ENCODE data around the gene RAB3GAP2. TPM values are rescaled to one million over a fixed set of nuclear protein-coding genes. Genes with fewer than 3 reads are reported as not detected.

The RAB3GAP2 gene
- total RNA-seq, 3 donors from 2014 or later = 27.9 to 35.0 (median 31.1) TPM

DNA sequence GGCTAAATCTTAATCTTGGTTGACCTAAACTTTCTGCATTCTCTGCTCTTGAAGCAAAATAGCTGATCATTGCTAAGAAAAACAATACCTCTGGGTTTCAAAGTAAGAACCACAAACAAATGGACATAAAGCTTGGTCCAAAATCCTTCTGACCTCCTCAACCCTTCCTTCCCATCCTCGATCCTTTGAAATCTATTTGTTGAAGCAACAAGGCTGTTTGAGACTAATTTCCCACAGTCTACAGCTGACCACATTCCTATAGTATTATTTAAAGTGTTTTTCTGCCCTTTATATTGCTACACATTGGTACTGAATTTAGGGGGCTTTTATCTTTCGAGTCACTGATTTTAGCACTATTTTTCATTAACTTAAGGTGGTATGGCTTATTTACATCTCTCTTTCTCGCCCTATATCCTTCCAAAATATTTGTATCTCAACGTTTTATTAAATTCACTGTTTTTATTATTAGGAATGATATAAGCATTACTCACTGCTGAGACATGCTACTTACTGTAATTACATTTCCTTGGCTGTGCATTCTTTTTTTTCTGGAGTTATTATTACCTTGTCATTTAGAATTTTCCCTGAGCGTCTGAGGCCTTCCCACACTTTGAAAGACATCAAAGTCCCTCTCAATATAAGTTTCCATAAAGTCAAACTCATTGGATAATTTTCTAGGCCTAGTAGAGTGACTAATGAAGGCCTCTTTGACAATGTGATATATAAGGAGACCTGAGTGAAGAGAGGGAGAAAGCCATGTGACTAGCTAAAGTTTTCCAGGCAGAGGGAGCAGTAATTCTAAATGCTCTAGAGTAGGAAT, 73.9 kb downstream of the RAB3GAP2 start:
- no peaks in the 10 kb centered on the region for H3K4me1 ChIP-seq (ENCODE audit: low read depth)
- no peak for DNase-seq
- no peaks in the 10 kb centered on the region for H3K9me3 ChIP-seq
- ATAC-seq = no peak
- H3K36me3 ChIP-seq (ENCODE audit: low read depth) = no peaks in the 10 kb centered on the region
- H3K4me3 ChIP-seq = no peak overlapping the region
- intact Hi-C loops (cut with DNase I, micrococcal nuclease) = no loop called here
- TF ChIP-seq, protein P1, sequence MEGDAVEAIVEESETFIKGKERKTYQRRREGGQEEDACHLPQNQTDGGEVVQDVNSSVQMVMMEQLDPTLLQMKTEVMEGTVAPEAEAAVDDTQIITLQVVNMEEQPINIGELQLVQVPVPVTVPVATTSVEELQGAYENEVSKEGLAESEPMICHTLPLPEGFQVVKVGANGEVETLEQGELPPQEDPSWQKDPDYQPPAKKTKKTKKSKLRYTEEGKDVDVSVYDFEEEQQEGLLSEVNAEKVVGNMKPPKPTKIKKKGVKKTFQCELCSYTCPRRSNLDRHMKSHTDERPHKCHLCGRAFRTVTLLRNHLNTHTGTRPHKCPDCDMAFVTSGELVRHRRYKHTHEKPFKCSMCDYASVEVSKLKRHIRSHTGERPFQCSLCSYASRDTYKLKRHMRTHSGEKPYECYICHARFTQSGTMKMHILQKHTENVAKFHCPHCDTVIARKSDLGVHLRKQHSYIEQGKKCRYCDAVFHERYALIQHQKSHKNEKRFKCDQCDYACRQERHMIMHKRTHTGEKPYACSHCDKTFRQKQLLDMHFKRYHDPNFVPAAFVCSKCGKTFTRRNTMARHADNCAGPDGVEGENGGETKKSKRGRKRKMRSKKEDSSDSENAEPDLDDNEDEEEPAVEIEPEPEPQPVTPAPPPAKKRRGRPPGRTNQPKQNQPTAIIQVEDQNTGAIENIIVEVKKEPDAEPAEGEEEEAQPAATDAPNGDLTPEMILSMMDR (IDR thresholded peaks at IDR 0.05) = no peak

DNA sequence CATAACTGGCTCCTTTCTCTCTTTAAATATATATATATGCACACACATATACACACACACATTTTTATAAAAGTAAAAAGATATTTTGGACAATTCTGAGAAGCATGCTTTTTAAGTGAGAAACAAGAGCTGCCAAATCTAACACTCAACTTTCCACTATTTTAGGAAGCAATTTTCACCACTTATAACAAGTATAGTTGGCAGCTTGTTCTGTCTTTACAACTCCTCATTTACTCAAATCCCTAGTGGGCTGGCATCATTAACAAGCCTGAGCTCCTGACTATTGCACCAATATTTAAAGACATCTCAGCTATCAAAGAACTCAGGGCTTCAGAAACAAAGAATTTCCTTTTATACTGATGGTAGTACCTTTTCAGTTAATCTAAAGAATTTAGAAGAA, 76.6 kb downstream of the RAB3GAP2 start:
- intact Hi-C loops (cut with DNase I, micrococcal nuclease) = no loop called here
- Histone ChIP-seq H3K4me1 (ENCODE audit: low read depth) (no peaks in the 10 kb centered on the region), H3K4me3 (no peak overlapping the region), H3K9me3 (no peaks in the 10 kb centered on the region), H3K36me3 (ENCODE audit: low read depth) (peaks cover 4% of the 10 kb centered on the region)
- TF ChIP-seq, protein P1 (IDR thresholded peaks at IDR 0.05) = no peak
- DNase-seq = no peak
- no peak for ATAC-seq

DNA sequence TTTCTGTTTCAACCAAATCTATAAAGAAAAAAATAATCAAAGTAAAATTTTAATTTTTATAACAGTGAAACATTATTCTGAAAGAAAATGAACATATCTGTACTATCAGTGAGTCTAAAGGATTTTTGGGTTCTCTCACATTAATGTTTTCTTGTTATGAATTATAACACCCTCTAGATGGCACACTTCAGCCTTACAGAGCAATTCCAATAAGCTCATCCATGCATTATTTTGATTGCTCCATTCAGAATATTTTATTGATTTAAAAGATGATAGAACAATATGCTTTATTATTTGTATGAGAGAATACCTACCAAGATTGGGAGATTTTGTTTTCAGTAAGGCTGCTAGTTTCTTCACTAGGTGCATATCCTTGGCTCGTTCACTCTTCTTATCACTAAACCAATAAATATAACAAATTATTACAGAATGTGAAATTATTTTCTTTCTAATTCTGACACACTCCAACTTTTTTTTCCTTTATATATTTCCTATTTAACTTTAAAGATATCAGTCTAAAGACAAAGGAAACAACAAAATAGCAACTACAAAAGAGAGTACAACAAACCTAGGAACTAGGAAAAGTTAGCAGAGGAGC, 82.4 kb downstream of the RAB3GAP2 start:
- H3K4me3 ChIP-seq = no peak overlapping the region
- H3K4me1 ChIP-seq (ENCODE audit: low read depth) = no peaks in the 10 kb centered on the region
- ATAC-seq (no peak), DNase-seq (no peak)
- peaks cover 4% of the 10 kb centered on the region for H3K36me3 ChIP-seq (ENCODE audit: low read depth)
- TF ChIP-seq, protein P1 (IDR thresholded peaks at IDR 0.05) = no peak
- intact Hi-C loops (cut with DNase I, micrococcal nuclease) = no loop called here
- H3K9me3 ChIP-seq = no peaks in the 10 kb centered on the region

DNA sequence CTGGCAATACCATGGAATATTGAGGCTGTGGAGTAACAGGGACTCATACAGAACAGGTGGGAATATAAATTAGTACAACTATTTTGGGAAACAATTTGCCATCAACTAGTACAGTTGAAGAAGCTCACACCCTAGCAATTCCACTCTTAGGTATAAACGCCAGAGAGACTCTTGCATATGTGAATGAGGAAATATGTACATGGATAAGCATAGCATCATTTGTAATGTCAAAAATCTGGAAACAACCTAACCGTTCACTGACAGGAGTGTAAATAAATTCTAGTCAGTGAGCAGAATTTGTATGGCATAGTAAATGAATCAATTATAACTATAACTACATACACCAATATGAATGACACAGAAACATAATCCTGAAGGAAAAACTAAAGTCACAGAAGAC, 83.7 kb downstream of the RAB3GAP2 start:
- Histone ChIP-seq H3K4me1 (ENCODE audit: low read depth) (no peaks in the 10 kb centered on the region), H3K9me3 (no peaks in the 10 kb centered on the region), H3K36me3 (ENCODE audit: low read depth) (peaks cover 4% of the 10 kb centered on the region), H3K4me3 (no peak overlapping the region)
- TF ChIP-seq, protein P1 (IDR thresholded peaks at IDR 0.05) = no peak
- intact Hi-C loops (cut with DNase I, micrococcal nuclease) = no loop called here
- no peak for DNase-seq
- no peak for ATAC-seq

DNA sequence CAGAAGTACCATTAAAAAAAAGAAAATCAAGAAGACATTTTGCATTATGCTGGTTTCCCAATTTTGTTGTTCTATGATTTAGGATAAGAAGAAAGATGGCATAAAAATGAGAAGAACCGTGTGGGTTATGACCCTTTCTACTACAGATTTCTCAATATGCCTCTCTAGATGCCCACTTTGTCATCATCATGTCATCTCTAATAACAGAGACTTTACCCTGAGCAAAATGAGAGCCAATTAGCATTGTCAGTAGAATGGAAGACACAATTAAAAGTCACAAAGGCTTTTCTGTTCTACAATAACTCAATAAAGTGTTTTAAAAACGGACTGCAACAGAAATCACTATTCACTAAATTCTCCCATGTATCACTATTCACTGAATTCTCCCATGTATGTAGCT, 85.5 kb downstream of the RAB3GAP2 start:
- intact Hi-C loops (cut with DNase I, micrococcal nuclease) = no loop called here
- H3K4me1 ChIP-seq (ENCODE audit: low read depth) = no peaks in the 10 kb centered on the region
- H3K36me3 ChIP-seq (ENCODE audit: low read depth) = peaks cover under 1% of the 10 kb centered on the region

More for the DNA sequence above, 85.5 kb downstream of the RAB3GAP2 start:
- no peak for ATAC-seq
- H3K9me3 ChIP-seq = no peaks in the 10 kb centered on the region
- TF ChIP-seq, protein P1 (IDR thresholded peaks at IDR 0.05) = no peak
- DNase-seq = no peak
- H3K4me3 ChIP-seq = no peak overlapping the region
